HCT116 (cell line): ENCODE measurements around the gene ZNF451. TPM values are rescaled to one million over a fixed set of nuclear protein-coding genes. Genes with fewer than 3 reads are reported as not detected.

ENCODE experiments used
- ATAC-seq: fragments of 200-7000 bp; cut with Tn5 transposase; 2 replicates; pipeline ENCODE4 v1.9.1; 2020; ENCODE audit warnings: mild to moderate bottlenecking, moderate library complexity
- BruUV-seq: library from RNA; stranded (reverse); fragments of 400-500 nt; replicated peaks from 2 replicates; lab custom pipeline; 2021; lab: Mats Ljungman, UMichigan
- CTCF ChIA-PET: fragments of 300-600 bp; sonication (Branson Sonifier 250); formaldehyde crosslinking; loops from one replicate; lab custom pipeline; 2021; ENCODE audit warnings: antibody characterized with exemption; lab: Charles Lee
- POLR2A ChIA-PET: fragments of 300-600, 350-600 bp; sonication (Branson Sonifier 250); formaldehyde crosslinking; loops from one replicate; lab custom pipeline; 2021; ENCODE audit warnings: antibody characterized with exemption; lab: Charles Lee
- RAD21 ChIA-PET, 2 experiments: fragments of 300-600 bp; sonication (Branson Sonifier 250); formaldehyde crosslinking; loops; one replicate each; lab custom pipeline; 2023; ENCODE audit warnings: low total read pairs in 2 of 2; ENCODE audit not compliant: uncharacterized antibody in 2 of 2, unreplicated experiment in 2 of 2, low non-redundant PET in 1 of 2; lab: Charles Lee
- DNase-seq: peaks from one replicate; pipeline ENCODE4 v3.0.0-alpha.2; 2010; ENCODE audit warnings: low read depth, low spot score
- H2AFZ ChIP-seq: fragments of 200-600 bp; shearing (Covaris generic), sonication (generic); 2 replicates; pipeline ENCODE4 v1.6.1; 2017; ENCODE audit warnings: low read depth, mixed run types, mixed read lengths, antibody characterized with exemption, low read length; ENCODE audit not compliant: poor library complexity, severe bottlenecking
- H3K27ac ChIP-seq: 2 replicates; pipeline ENCODE4 v1.5.1; 2012; ENCODE audit warnings: low read depth, low read length
- H3K27me3 ChIP-seq: fragments of 200-600 bp; sonication (generic); 2 replicates; pipeline ENCODE4 v1.6.1; 2016; ENCODE audit warnings: mixed run types, low read length, mixed read lengths; ENCODE audit not compliant: insufficient read depth
- H3K36me3 ChIP-seq, 2 experiments: fragments of 200-500 bp in 1 of 2; fragments of 200-600 bp in 1 of 2; sonication (Bioruptor generic) in 1 of 2; sonication (generic) in 1 of 2; 2 replicates each; pipeline versions ENCODE4 v1.5.1 to v1.6.1; 2014 to 2016; ENCODE audit warnings: low read length in 2 of 2, inconsistent platforms in 1 of 2, mixed read lengths in 1 of 2, mixed run types in 1 of 2; ENCODE audit not compliant: insufficient read depth in 2 of 2, control insufficient read depth in 1 of 2
- H3K4me1 ChIP-seq, 2 experiments: fragments of 200-600 bp in 1 of 2; sonication (generic) in 1 of 2; 2 replicates each; pipeline versions ENCODE4 v1.5.1 to v1.6.1; 2012 to 2017; ENCODE audit warnings: low read length in 2 of 2, inconsistent platforms in 1 of 2, mild to moderate bottlenecking in 1 of 2, mixed read lengths in 1 of 2, mixed run types in 1 of 2, moderate library complexity in 1 of 2; ENCODE audit not compliant: insufficient read depth in 2 of 2, control insufficient read depth in 1 of 2
- H3K4me2 ChIP-seq: fragments of 200-600 bp; sonication (generic); 2 replicates; pipeline ENCODE4 v1.6.1; 2017; ENCODE audit warnings: mixed run types, low read length, mixed read lengths
- H3K4me3 ChIP-seq, 2 experiments: fragments of 200-600 bp in 1 of 2; sonication (generic) in 1 of 2; replicated peaks in 1 of 2; 2 replicates each; pipeline ENCODE4 v1.5.1; 2011 to 2016; ENCODE audit warnings: low read length in 2 of 2, control low read depth in 1 of 2, low read depth in 1 of 2, mild to moderate bottlenecking in 1 of 2, mixed read lengths in 1 of 2, mixed run types in 1 of 2
- H3K79me2 ChIP-seq: fragments of 200-600 bp; sonication (generic); 2 replicates; pipeline ENCODE4 v1.6.1; 2017; ENCODE audit warnings: mild to moderate bottlenecking, mixed run types, low read length, moderate library complexity, mixed read lengths; ENCODE audit not compliant: insufficient read depth
- H3K9ac ChIP-seq: fragments of 200-600 bp; sonication (generic); 2 replicates; pipeline ENCODE4 v1.6.1; 2016; ENCODE audit warnings: low read length, mixed read lengths
- H3K9me2 ChIP-seq: fragments of 200-600 bp; sonication (generic), shearing (Covaris generic); 2 replicates; pipeline ENCODE4 v1.6.1; 2017; ENCODE audit warnings: mixed run types, mild to moderate bottlenecking, moderate library complexity; ENCODE audit not compliant: insufficient read depth
- H3K9me3 ChIP-seq, 2 experiments: fragments of 200-500 bp in 1 of 2; fragments of 200-600 bp in 1 of 2; sonication (Bioruptor generic) in 1 of 2; sonication (generic) in 1 of 2; 2 replicates each; pipeline ENCODE4 v1.6.1; 2014 to 2017; ENCODE audit warnings: low read length in 2 of 2, mixed read lengths in 2 of 2, inconsistent platforms in 1 of 2, low read depth in 1 of 2, mild to moderate bottlenecking in 1 of 2, mixed run types in 1 of 2, moderate library complexity in 1 of 2; ENCODE audit not compliant: control insufficient read depth in 1 of 2, insufficient read depth in 1 of 2
- H4K20me1 ChIP-seq: fragments of 200-600 bp; sonication (generic), shearing (Covaris generic); 2 replicates; pipeline ENCODE4 v1.6.1; 2017; ENCODE audit warnings: mixed run types, mild to moderate bottlenecking, moderate library complexity; ENCODE audit not compliant: insufficient read depth
- ELF1 ChIP-seq: IDR thresholded peaks from 2 replicates; pipeline ENCODE4 v1.6.1; 2012; ENCODE audit warnings: low read depth, borderline replicate concordance
- EZH2 ChIP-seq: fragments of 200-600 bp; sonication (generic); IDR thresholded peaks from 2 replicates; pipeline ENCODE4 v1.6.1; 2017; ENCODE audit warnings: antibody characterized with exemption, mixed run types
- EZH2phosphoT487 ChIP-seq: fragments of 200-600 bp; IDR thresholded peaks from 2 replicates; pipeline ENCODE4 v1.6.1; 2018; ENCODE audit warnings: antibody characterized with exemption, borderline replicate concordance
- RAD21 ChIP-seq: IDR thresholded peaks from 2 replicates; pipeline ENCODE4 v1.6.1; 2012; ENCODE audit warnings: low read depth, mild to moderate bottlenecking
- SIN3A ChIP-seq: IDR thresholded peaks from 2 replicates; pipeline ENCODE4 v1.6.1; 2012; ENCODE audit warnings: low read depth
- SP1 ChIP-seq: IDR thresholded peaks from 2 replicates; pipeline ENCODE4 v1.6.1; 2012; ENCODE audit warnings: low read depth
- SRF ChIP-seq: IDR thresholded peaks from 2 replicates; pipeline ENCODE4 v1.6.1; 2012; ENCODE audit warnings: low read depth
- intact Hi-C: fragments of 100-400 bp; cut with micrococcal nuclease; formaldehyde crosslinking; loops from 2 replicates; pipeline ENCODE4 v1.10.0; 2022
- total RNA-seq: library from RNA; stranded (reverse); gene quantifications from one replicate; pipeline ENCODE4 v1.2.1, GENCODE V29; 2021; ENCODE audit not compliant: unreplicated experiment
- TF ChIP-seq, protein P1 (sequence below): IDR thresholded peaks from 2 replicates; pipeline ENCODE4 v1.6.1; 2012; ENCODE audit warnings: low read depth

ZNF451 gene
- total RNA-seq, 1 experiment from 2014 or later = 49.1 TPM

- Histone ChIP-seq H2AFZ (no peak overlapping the region), H3K27ac (peak overlapping the region; percentile 90; the same call in 1 of the 2 replicates), H3K27me3 (no peaks in the 10 kb centered on the region), H3K4me2 (peak overlapping the region; percentile 85), H3K9ac (peak overlapping the region; percentile 91), H3K9me2 (no peaks in the 10 kb centered on the region), H3K4me3 (peak overlapping the region; percentile 78 to 85), H3K36me3 (no peaks in the 10 kb centered on the region), H3K9me3 (no peaks in the 10 kb centered on the region), H3K79me2 (peaks cover 79% of the 10 kb centered on the region), H4K20me1 (no peaks in the 10 kb centered on the region), H3K4me1 (peaks cover 6 to 20% of the 10 kb centered on the region in 2 experiments)
- DNase-seq = no peak
- POLR2A ChIA-PET = no interaction called here
- CTCF ChIA-PET = no interaction called here
- no TSS peak for BruUV-seq
- intact Hi-C loops = loop anchor here (5.0 kb wide), 1 partner anchor 217 kb away; the partner anchor contains the start of gene BEND6
- ATAC-seq = no peak
- RAD21 ChIA-PET = no interaction called here
- TF ChIP-seq RAD21 = no peak
- TF ChIP-seq SIN3A = no peak
- TF ChIP-seq EZH2phosphoT487 = no peak
Observed at GRCh38 chr6:57174511-57174907, 84.5 kb downstream of the ZNF451 start.

DNA sequence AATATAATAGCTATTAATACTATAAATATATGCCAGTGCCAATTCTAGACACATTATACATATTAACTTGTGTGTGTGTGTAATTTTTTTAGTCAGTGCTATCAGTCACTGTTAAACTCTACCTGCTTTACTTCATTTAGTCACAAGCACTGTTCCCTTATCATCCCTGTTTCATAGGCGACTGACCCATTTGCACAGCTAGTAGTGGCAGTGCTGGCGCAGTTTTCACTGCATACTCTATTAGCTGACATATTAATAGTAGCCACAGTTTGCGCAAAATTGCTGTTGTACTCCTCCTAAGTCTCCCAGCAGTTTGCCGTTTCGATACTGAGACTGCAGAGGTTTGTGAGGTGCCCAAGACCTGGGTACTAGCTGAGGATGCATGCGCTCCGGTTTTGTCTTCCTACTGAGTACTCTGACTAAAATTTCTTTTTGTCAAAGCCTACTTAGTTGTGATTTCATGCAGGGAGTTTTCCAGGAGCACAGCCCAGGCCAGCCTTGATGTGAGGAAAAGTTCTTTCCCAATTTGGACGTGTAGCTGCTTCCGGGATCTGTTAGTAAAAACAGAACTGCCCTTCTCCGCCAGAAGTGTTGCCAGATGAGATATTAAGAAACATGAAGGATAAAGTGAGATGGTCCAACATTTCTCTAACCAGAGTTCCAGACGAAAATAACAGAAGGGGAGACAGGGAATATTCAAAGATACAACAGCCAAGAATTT lies 87.7 kb downstream of the ZNF451 start:
- no TSS peak for BruUV-seq
- RAD21 ChIA-PET = no interaction called here
- Histone ChIP-seq H2AFZ (no peak overlapping the region), H3K9ac (no peak overlapping the region), H3K4me2 (no peak overlapping the region), H3K4me1 (peaks cover 6 to 14% of the 10 kb centered on the region in 2 experiments; a peak in 3 of 4 replicates), H3K79me2 (peaks cover 96% of the 10 kb centered on the region), H3K9me3 (no peaks in the 10 kb centered on the region), H3K9me2 (no peaks in the 10 kb centered on the region), H3K27me3 (no peaks in the 10 kb centered on the region), H4K20me1 (no peaks in the 10 kb centered on the region; the same call in 1 of the 2 replicates), H3K4me3 (no peak overlapping the region), H3K27ac (no peak overlapping the region), H3K36me3 (0 out of 4 replicates have a peak, but pooled peaks cover 0 to 8% of the 10 kb centered on the region in 2 experiments)
- POLR2A ChIA-PET = no interaction called here
- intact Hi-C loops = no loop called here
- TF ChIP-seq, protein P1, sequence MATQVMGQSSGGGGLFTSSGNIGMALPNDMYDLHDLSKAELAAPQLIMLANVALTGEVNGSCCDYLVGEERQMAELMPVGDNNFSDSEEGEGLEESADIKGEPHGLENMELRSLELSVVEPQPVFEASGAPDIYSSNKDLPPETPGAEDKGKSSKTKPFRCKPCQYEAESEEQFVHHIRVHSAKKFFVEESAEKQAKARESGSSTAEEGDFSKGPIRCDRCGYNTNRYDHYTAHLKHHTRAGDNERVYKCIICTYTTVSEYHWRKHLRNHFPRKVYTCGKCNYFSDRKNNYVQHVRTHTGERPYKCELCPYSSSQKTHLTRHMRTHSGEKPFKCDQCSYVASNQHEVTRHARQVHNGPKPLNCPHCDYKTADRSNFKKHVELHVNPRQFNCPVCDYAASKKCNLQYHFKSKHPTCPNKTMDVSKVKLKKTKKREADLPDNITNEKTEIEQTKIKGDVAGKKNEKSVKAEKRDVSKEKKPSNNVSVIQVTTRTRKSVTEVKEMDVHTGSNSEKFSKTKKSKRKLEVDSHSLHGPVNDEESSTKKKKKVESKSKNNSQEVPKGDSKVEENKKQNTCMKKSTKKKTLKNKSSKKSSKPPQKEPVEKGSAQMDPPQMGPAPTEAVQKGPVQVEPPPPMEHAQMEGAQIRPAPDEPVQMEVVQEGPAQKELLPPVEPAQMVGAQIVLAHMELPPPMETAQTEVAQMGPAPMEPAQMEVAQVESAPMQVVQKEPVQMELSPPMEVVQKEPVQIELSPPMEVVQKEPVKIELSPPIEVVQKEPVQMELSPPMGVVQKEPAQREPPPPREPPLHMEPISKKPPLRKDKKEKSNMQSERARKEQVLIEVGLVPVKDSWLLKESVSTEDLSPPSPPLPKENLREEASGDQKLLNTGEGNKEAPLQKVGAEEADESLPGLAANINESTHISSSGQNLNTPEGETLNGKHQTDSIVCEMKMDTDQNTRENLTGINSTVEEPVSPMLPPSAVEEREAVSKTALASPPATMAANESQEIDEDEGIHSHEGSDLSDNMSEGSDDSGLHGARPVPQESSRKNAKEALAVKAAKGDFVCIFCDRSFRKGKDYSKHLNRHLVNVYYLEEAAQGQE = no peak
- TF ChIP-seq EZH2 = no peak
- TF ChIP-seq SP1 = no peak
- no peak for TF ChIP-seq SRF
- TF ChIP-seq ELF1 = no peak
- CTCF ChIA-PET = no interaction called here
- no peak for ATAC-seq
- DNase-seq = no peak
